ENCODE results near the gene TSPAN4. TPM values are rescaled to one million over a fixed set of nuclear protein-coding genes. Genes with fewer than 3 reads are reported as not detected.

The TSPAN4 gene
- polyA plus RNA-seq, 3 donors, result 58.3 to 81.2 (median 78.9) TPM

GRCh38 chr11:854601-855329, 12.1 kb downstream of the TSPAN4 start:
- DNase-seq (ENCODE audit: extremely low read depth in 1 of 11, low read depth in 9 of 11, low spot score in 4 of 11), result no peak

- no peak for DNase-seq (ENCODE audit: extremely low read depth in 1 of 11, low read depth in 9 of 11, low spot score in 4 of 11)
These were observed 12.7 kb downstream of the TSPAN4 start for GRCh38 chr11:855330-855674.

DNA sequence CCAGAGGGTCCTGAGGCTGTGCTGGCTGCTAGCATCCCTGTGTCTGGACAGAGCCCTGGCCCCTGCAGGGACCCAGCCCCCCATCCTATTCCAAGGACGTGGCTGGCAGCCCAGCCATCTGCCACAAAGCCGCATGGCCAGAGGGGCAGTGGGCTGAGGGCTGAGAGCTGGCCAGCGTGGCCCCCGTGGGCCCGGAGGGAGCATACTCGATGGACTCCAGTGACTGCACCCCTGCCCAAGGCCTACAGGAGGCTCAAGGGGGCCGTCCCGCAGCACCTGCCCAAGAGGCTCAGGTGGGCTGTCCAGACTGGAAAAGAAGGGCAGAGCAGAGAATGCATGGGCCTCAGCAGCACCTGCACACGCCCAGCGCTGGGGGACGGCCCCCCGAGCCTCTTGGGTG, 13.1 kb downstream of the TSPAN4 start:
- no peak for DNase-seq (ENCODE audit: extremely low read depth in 1 of 11, low read depth in 9 of 11, low spot score in 4 of 11)

DNA sequence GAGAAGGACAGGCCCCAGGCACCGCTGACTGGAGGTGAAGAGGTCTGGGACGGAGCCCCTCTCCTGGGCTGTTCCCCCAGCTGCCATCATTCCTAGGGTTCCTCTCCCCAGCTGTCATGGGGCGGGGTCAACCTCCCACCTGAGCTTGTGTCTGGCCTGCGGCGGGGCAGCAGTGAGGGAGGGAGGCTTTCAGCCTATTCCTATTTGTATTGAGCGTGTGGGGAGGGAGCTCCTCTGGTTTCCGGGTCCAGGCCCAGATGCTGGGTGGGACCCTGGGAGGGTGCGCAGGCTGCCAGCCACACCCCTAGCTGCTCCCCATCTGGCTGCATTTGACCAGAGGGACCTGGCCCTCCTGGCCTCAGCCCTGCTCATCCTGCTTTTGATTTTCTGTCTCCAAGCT, 13.7 kb downstream of the TSPAN4 start:
- DNase-seq (ENCODE audit: extremely low read depth in 1 of 11, low read depth in 9 of 11, low spot score in 4 of 11), result no peak

- no peak for DNase-seq (ENCODE audit: extremely low read depth in 1 of 11, low read depth in 9 of 11, low spot score in 4 of 11)
These were observed 15.6 kb downstream of the TSPAN4 start for GRCh38 chr11:858053-858761.

GRCh38 chr11:858762-859339, 16.2 kb downstream of the TSPAN4 start:
- no peak for DNase-seq (ENCODE audit: extremely low read depth in 1 of 11, low read depth in 9 of 11, low spot score in 4 of 11)

DNA sequence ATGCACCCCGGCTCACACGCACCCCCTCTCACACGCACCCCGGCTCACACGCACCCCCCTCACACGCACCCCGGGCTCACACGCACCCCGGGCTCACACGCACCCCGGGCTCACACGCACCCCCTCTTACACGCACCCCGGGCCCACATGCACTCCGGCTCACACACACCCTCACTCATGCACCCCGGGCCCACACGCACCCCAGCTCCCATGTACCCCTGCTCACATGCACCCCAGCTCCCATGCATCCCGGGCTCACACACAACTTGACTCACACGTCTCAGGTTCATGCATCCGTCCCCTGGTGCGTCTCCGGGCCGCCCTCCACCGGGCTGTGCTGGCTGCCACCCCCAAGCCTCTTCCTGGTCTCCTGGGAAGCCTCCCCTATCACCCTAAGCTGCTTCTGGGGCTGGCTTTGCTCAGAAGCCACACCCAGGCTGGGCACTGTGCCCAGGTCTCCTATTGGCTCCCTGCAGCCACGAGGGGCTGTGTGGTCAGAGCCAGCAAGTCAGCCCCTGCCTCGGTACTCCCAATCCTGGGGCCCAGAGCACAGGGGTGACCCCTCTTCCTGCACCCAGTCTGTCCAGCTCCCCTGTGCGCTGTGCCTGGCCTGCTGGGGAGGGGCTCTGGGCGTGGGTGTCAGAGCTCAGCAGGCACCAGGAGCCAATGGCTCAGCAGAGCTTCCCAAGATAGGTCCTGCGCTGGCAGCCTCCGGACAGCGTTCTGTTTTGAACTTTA, 16.9 kb downstream of the TSPAN4 start:
- DNase-seq (ENCODE audit: extremely low read depth in 1 of 11, low read depth in 9 of 11, low spot score in 4 of 11), result peak in 4 of 11 donors; percentile 54 to 81 (median 74)

DNA sequence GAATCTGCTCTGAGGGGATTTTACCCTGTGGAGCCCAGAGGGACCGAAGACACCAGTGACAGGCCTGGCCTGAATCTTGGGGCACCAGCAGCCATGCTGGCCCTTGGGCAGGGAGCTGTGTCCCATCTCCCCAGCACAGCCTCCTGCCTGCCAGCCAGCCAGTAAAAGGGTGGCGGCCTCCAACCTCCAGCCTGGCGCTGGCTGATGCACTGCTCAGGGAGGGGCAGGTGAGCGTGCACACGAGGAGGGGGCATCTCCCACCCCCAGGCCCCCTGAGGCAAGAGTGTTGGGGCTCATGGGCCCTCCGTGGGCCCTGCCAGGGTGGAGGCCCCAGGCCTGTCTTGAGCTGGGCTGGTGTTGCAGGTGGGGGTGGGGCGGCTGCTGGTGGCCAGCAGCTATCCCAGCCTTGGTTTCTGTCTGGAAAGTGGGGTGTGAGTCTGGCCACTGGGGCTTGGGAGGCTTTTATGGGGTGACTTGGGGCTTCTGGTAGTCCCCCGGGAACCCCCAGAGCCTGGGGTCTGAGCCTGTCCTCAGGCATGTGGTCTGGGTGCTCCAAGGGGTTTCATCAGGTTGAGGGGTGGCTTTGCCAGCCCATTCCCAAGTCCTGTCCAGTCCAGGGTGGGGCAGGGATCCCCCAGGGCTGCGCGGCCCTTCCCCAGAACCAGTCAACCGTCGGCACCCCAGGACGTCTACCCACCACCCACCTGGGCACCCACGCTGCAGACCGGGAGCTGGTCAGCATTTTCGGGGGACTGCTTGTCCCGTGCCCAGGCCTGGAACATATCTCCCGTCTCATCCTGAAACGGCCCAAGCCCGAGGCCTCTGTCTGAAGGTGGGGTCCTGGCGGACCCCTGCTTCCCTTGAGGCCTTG, 17.8 kb downstream of the TSPAN4 start:
- DNase-seq (ENCODE audit: extremely low read depth in 1 of 11, low read depth in 9 of 11, low spot score in 4 of 11), result no peak

- no peak for DNase-seq (ENCODE audit: extremely low read depth in 1 of 11, low read depth in 9 of 11, low spot score in 4 of 11)
These were observed 18.4 kb downstream of the TSPAN4 start for GRCh38 chr11:861105-861479.

DNA sequence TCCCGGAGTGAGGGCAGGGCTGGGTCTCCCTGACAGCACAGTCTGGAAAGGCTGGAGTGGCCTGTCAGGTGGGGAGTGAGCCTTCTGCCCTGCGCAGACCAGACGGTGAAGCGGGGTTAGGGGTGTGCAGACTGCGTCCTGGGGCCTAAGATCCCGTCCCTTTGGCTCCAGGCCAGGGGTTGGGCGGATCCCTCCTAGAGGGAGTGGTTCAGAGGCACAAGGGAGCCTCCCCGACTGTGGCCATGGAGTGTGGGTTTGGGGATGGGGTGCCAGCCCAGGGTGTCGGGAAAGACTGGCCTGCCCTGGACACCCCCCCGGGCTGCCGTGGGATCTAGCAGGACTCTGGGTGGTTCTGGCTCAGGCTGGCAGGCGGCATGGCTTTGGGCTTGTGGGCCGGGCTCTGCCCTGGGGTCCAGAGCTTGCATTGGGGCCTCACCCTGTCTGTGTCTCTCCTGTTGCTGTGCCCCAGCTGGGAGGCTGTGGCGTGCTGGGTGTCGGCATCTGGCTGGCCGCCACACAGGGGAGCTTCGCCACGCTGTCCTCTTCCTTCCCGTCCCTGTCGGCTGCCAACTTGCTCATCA, 19.5 kb downstream of the TSPAN4 start:
- DNase-seq (ENCODE audit: extremely low read depth in 1 of 11, low read depth in 9 of 11, low spot score in 4 of 11), result no peak

DNA sequence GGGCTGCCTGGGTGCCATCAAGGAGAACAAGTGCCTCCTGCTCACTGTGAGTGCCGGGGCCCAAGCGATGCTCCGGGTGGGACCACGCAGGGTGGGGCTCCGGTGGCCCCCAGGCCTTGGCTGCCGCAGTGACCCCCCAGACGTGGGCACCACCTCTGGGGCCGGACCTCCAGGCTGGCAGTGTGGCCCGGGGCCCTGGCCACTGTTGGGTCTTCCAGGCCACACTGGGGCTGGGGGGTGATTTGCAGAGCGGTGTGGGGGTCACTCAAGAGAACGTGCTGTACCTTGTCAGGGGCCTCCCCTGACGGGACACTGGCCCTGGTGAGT, 20.0 kb downstream of the TSPAN4 start:
- DNase-seq (ENCODE audit: extremely low read depth in 1 of 11, low read depth in 9 of 11, low spot score in 4 of 11), result no peak

DNA sequence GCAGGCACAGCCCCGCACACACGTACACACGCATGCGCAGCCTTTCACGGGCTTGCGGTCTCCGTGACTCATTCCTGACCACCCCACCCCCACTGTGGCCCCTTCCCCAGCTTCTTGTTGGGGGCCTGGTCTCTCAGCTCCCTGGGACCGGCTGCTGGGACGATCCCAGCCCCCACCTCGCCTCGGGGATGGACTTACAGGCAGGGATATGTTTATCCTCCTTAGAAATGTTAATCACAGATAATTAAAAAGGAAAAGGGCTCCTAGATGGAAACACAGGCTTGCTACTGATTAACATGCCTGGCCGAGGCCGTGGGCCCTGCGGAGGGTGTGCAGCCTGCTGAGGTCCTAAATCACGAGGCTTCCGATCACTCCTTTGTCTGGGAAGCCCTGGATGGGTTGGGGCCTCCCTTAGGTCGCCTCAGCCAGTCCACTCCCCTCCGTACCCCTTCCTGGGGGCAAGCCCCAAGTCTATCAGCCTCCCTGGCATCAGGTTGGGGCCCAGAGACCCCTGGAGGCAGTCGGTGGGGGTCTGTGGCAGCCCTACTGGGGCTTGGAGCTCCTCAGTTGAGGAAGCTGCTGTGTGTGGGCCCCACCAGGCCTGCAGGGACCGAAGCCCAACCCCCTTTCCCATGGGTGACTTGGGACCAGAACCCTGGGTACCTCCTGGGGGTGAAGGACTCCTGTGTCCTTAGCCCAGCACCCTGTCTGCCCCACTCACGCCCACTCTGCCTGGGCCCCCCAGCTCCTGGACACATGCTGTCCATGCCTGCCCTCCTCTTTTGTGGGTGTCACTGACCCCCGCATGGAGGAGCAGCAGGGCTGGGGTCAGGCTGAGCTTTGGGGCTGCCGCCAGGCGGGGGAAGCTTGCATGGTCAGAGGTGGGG, 20.6 kb downstream of the TSPAN4 start:
- DNase-seq (ENCODE audit: extremely low read depth in 1 of 11, low read depth in 9 of 11, low spot score in 4 of 11), result peak in 2 of 11 donors; percentile 48 to 57

GRCh38 chr11:863910-864827, 21.5 kb downstream of the TSPAN4 start:
- no peak for DNase-seq (ENCODE audit: extremely low read depth in 1 of 11, low read depth in 9 of 11, low spot score in 4 of 11)

DNA sequence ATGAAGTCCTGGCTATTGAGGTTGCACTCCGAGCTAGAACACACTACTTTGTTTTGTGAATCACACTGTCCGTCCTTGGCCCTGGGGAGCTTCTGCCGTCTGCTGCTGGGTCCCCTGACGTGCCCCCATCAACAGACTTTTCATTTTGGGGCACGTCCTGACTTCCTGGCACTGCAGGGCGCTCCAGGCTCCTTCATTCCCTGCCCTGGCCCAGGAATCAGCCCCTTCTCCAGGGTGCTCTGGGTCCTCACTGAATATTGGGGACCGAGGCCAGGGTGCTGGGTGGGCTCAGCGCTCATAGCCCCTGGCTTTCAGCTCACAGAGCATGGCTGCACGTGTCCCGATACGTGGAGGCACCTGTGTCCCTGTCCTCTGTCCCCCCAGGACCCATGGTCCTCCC, 22.2 kb downstream of the TSPAN4 start:
- DNase-seq (ENCODE audit: extremely low read depth in 1 of 11, low read depth in 9 of 11, low spot score in 4 of 11), result no peak

- DNase-seq (ENCODE audit: extremely low read depth in 1 of 11, low read depth in 9 of 11, low spot score in 4 of 11), result no peak
These were observed 23.1 kb downstream of the TSPAN4 start for GRCh38 chr11:865462-866430.

DNA sequence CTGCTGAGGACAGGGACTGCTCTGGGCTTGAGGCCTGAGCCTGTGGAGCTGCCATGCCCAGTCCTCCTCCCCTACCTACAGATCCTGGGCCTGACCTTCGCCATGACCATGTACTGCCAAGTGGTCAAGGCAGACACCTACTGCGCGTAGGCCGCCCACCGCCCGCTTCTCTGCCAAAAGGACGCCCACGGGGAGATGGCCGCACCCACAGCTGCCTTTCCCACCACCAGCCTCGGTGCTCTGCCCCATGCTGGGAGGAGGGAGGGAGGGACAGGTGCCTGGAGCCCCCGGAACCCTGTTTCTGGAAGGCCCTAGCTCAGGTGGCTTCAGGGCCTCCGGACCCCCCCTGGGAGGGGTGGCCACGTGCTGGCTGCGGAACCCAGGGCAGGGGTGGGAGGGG, 23.8 kb downstream of the TSPAN4 start:
- DNase-seq (ENCODE audit: extremely low read depth in 1 of 11, low read depth in 9 of 11, low spot score in 4 of 11), result no peak
